Osteoblast (primary cell): ENCODE measurements around the gene SLC22A5. TPM values are rescaled to one million over a fixed set of nuclear protein-coding genes. Genes with fewer than 3 reads are reported as not detected.

Experiments used
- DNase-seq: peaks from one replicate; pipeline ENCODE4 v3.0.0; 2011; ENCODE audit warnings: low spot score, mixed read lengths; ENCODE audit not compliant: insufficient read length; ENCODE audit errors: missing footprints
- H2AFZ ChIP-seq: 2 replicates; pipeline ENCODE4 v1.6.0; 2011; ENCODE audit warnings: mild to moderate bottlenecking, low read length
- H3K27ac ChIP-seq: 2 replicates; pipeline ENCODE4 v1.5.1; 2011; ENCODE audit warnings: mild to moderate bottlenecking, low read depth, low read length, moderate library complexity
- H3K27me3 ChIP-seq: 2 replicates; pipeline ENCODE4 v1.6.0; 2012; ENCODE audit warnings: mild to moderate bottlenecking, control low read depth, inconsistent platforms, low read length, moderate library complexity; ENCODE audit not compliant: insufficient read depth
- H3K36me3 ChIP-seq: 2 replicates; pipeline ENCODE4 v1.5.1; 2011; ENCODE audit warnings: mild to moderate bottlenecking, low read length, control low read depth, moderate library complexity; ENCODE audit not compliant: insufficient read depth
- H3K4me1 ChIP-seq: 2 replicates; pipeline ENCODE4 v1.5.1; 2011; ENCODE audit warnings: mild to moderate bottlenecking, low read length, control low read depth, moderate library complexity; ENCODE audit not compliant: insufficient read depth
- H3K4me2 ChIP-seq: 2 replicates; pipeline ENCODE4 v1.6.0; 2011; ENCODE audit warnings: mild to moderate bottlenecking, low read length; ENCODE audit not compliant: insufficient read depth
- H3K4me3 ChIP-seq: fragments of 200-600 bp; sonication (generic); 3 replicates; pipeline ENCODE4 v1.5.1; 2012; ENCODE audit warnings: mild to moderate bottlenecking, low read length, inconsistent platforms; ENCODE audit not compliant: insufficient read depth
- H3K79me2 ChIP-seq: 2 replicates; pipeline ENCODE4 v1.6.0; 2012; ENCODE audit warnings: mild to moderate bottlenecking, low read length, control low read depth, inconsistent platforms; ENCODE audit not compliant: insufficient read depth
- H3K9me3 ChIP-seq: 2 replicates; pipeline ENCODE4 v1.5.1; 2011; ENCODE audit warnings: low read depth, low read length, control low read depth
- H4K20me1 ChIP-seq: 2 replicates; pipeline ENCODE4 v1.6.0; 2012; ENCODE audit warnings: mild to moderate bottlenecking, low read length, control low read depth; ENCODE audit not compliant: insufficient read depth
- total RNA-seq: library from RNA; depleted of rRNA; stranded (reverse); fragments of >200 nt; gene quantifications from 2 replicates; pipeline ENCODE4 v1.2.3, GENCODE V29; 2012
- TF ChIP-seq, protein P1 (sequence below): IDR thresholded peaks from 2 replicates; pipeline ENCODE4 v1.5.1; 2011; ENCODE audit warnings: mild to moderate bottlenecking, low read depth, low read length, moderate library complexity; ENCODE audit errors: extremely low read depth

Gene SLC22A5
- total RNA-seq, 1 donor, result 5.4 TPM

DNA sequence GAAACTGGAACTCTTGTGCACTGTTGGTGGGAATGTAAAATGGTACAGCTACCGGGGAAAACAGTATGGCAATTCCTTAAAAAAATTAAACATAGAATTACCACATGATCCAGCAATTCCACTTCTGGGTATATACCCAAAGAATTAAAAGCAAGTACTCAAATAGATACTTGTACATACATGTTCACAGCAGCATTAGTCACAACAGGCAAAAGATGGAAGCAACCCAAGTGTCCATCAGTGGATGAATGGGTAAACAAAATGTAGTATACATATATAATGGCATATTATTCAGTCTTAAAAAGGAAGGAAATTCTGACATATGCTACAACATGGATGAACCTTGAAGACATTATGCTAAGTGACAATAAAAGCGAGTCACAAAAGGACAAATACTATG is 7.4 kb upstream of the SLC22A5 start:
- Histone ChIP-seq H3K4me3 (no peak overlapping the region), H2AFZ (no peak overlapping the region), H3K9me3 (no peaks in the 10 kb centered on the region), H3K27ac (no peak overlapping the region), H3K4me1 (peaks cover 24% of the 10 kb centered on the region), H3K36me3 (no peaks in the 10 kb centered on the region), H3K4me2 (no peak overlapping the region), H4K20me1 (no peaks in the 10 kb centered on the region), H3K27me3 (no peaks in the 10 kb centered on the region), H3K79me2 (no peaks in the 10 kb centered on the region)
- DNase-seq, result no peak
- TF ChIP-seq, protein P1, sequence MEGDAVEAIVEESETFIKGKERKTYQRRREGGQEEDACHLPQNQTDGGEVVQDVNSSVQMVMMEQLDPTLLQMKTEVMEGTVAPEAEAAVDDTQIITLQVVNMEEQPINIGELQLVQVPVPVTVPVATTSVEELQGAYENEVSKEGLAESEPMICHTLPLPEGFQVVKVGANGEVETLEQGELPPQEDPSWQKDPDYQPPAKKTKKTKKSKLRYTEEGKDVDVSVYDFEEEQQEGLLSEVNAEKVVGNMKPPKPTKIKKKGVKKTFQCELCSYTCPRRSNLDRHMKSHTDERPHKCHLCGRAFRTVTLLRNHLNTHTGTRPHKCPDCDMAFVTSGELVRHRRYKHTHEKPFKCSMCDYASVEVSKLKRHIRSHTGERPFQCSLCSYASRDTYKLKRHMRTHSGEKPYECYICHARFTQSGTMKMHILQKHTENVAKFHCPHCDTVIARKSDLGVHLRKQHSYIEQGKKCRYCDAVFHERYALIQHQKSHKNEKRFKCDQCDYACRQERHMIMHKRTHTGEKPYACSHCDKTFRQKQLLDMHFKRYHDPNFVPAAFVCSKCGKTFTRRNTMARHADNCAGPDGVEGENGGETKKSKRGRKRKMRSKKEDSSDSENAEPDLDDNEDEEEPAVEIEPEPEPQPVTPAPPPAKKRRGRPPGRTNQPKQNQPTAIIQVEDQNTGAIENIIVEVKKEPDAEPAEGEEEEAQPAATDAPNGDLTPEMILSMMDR, result no peak

DNA sequence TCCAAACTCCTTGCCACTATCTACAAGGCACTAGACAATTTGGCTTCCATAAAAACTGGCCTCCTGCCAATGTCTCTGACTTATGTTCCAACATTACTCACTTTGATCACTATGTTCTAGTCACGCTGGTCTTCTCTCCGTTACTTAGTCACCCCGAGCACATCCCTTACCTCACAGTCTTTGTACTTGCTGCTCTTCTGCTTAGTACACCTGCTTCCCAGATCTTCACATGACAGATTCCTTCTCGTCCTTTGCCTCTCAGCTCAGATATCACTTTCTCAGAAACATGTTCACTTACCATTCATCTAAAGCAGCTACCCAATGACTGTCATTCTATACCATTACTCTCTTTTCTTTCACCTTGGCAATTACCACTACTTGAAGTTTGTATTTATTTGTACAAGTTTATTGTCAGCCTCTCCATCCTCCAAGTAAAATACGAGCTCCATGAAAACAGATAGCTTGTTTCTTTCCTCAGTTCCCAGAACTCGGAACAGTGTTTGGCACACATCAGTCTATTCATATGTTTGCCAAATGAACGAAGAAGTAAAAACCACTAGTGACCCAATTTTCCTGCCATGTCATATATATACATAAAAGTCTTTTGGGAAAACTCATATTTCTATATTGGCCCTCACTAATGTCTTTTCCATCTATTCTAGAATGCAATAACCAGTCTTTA is 5.9 kb upstream of the SLC22A5 start:
- TF ChIP-seq, protein P1, result no peak
- Histone ChIP-seq H3K36me3 (no peaks in the 10 kb centered on the region), H3K4me3 (no peak overlapping the region), H3K4me2 (peak overlapping the region; percentile 4), H3K27ac (peak overlapping the region; percentile 77), H3K79me2 (no peaks in the 10 kb centered on the region), H3K9me3 (no peaks in the 10 kb centered on the region), H3K27me3 (no peaks in the 10 kb centered on the region), H4K20me1 (no peaks in the 10 kb centered on the region), H3K4me1 (peaks cover 24% of the 10 kb centered on the region), H2AFZ (no peak overlapping the region)
- peak; percentile 86 for DNase-seq

DNA sequence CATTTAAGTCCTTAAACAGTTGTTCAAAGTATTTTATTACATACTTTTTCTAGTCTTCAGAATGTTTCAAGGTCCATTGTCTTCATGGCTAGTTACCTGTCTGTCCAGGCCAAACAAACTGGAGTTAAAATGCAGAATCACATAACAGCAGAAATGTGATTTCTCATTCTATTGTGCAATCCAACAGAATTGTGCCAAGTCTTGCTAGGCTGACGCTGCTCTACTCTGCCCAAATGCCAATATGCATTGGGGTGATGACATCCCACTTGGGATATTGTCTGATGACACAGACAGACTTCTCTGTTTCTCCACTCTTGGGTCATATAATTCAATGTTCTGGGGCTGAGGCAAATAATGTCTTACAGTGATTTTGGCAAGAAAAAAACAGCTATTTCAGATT is 5.2 kb upstream of the SLC22A5 start:
- Histone ChIP-seq H2AFZ (no peak overlapping the region), H3K4me3 (peak overlapping the region; percentile 3), H3K27me3 (no peaks in the 10 kb centered on the region), H4K20me1 (no peaks in the 10 kb centered on the region), H3K27ac (peak overlapping the region; percentile 77), H3K79me2 (no peaks in the 10 kb centered on the region), H3K36me3 (no peaks in the 10 kb centered on the region), H3K9me3 (no peaks in the 10 kb centered on the region), H3K4me2 (peak overlapping the region; percentile 34), H3K4me1 (peaks cover 27% of the 10 kb centered on the region)
- TF ChIP-seq, protein P1, result no peak
- DNase-seq, result peak; percentile 94

DNA sequence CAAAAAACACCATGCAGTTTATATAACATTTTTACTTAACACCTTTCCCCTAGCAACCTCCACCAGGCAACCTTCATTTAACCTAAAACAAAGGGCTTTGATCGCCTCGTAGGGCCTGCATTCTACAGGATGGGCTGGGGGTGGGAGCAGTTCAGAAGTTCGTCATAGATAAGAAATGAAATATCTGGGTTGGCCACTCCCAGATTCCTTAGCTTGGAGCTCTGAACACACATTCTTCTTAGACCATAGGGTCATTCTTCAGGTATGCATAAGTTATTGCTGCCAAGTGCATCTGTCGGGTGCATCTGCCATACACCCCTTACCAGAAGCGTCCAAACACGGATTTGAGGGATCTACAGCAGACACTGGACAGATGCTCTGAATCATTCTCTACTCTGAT is 4.3 kb upstream of the SLC22A5 start:
- Histone ChIP-seq H3K27ac (no peak overlapping the region), H3K27me3 (no peaks in the 10 kb centered on the region), H3K4me3 (no peak overlapping the region), H4K20me1 (no peaks in the 10 kb centered on the region), H2AFZ (no peak overlapping the region), H3K4me1 (peaks cover 29% of the 10 kb centered on the region), H3K9me3 (no peaks in the 10 kb centered on the region), H3K36me3 (no peaks in the 10 kb centered on the region), H3K4me2 (no peak overlapping the region), H3K79me2 (peaks cover 1% of the 10 kb centered on the region)
- TF ChIP-seq, protein P1, result no peak
- no peak for DNase-seq
